HEK293T (cell line): ENCODE results near the gene TRA2B.

Source experiments
- CTCF ChIA-PET: fragments of 350-600 bp; formaldehyde crosslinking; extraction: SDS; loops from one replicate; lab custom pipeline; 2021; ENCODE audit warnings: antibody characterized with exemption, inconsistent platforms; lab: Yijun Ruan, JAX
- POLR2A ChIA-PET: fragments of 350-600 bp; formaldehyde crosslinking; extraction: SDS; loops from one replicate; lab custom pipeline; 2020; ENCODE audit warnings: antibody characterized with exemption, inconsistent platforms; lab: Yijun Ruan, JAX
- DNase-seq: peaks from one replicate; pipeline ENCODE4 v3.0.0; 2012; ENCODE audit warnings: mixed read lengths; ENCODE audit errors: extremely low spot score
- ARNT ChIP-seq: fragments of 450-650 bp; IDR thresholded peaks from 2 replicates; pipeline ENCODE4 v1.6.1; 2017; ENCODE audit warnings: mild to moderate bottlenecking
- BHLHE40 ChIP-seq: fragments of 450-650 bp; IDR thresholded peaks from 2 replicates; pipeline ENCODE4 v1.6.1; 2016; ENCODE audit warnings: mild to moderate bottlenecking, moderate library complexity, borderline replicate concordance
- CTBP1 ChIP-seq: fragments of 450-650 bp; IDR thresholded peaks from 2 replicates; pipeline ENCODE4 v1.6.1; 2016; ENCODE audit warnings: borderline replicate concordance
- ELF4 ChIP-seq: fragments of 450-650 bp; IDR thresholded peaks from 2 replicates; pipeline ENCODE4 v1.6.1; 2017; ENCODE audit warnings: antibody characterized with exemption
- FOXA1 ChIP-seq: fragments of 450-650 bp; IDR thresholded peaks from 2 replicates; pipeline ENCODE4 v1.6.1; 2016; ENCODE audit warnings: mild to moderate bottlenecking
- FOXK2 ChIP-seq: fragments of 450-650 bp; IDR thresholded peaks from 2 replicates; pipeline ENCODE4 v1.6.1; 2016; ENCODE audit warnings: mild to moderate bottlenecking
- FOXM1 ChIP-seq: fragments of 450-650 bp; IDR thresholded peaks from 2 replicates; pipeline ENCODE4 v1.6.1; 2017; ENCODE audit warnings: mild to moderate bottlenecking, borderline replicate concordance
- HDGF ChIP-seq: fragments of 450-650 bp; IDR thresholded peaks from 2 replicates; pipeline ENCODE4 v1.6.1; 2017; ENCODE audit warnings: antibody characterized with exemption, borderline replicate concordance
- L3MBTL2 ChIP-seq: fragments of 450-650 bp; conservative IDR thresholded peaks from 2 replicates; pipeline ENCODE4 v1.6.1; 2016; ENCODE audit warnings: mild to moderate bottlenecking
- LEF1 ChIP-seq: fragments of 450-650 bp; IDR thresholded peaks from 2 replicates; pipeline ENCODE4 v1.6.1; 2017; ENCODE audit warnings: mild to moderate bottlenecking, borderline replicate concordance
- NFRKB ChIP-seq: fragments of 450-650 bp; IDR thresholded peaks from 2 replicates; pipeline ENCODE4 v1.6.1; 2016; ENCODE audit warnings: mild to moderate bottlenecking, moderate library complexity
- SP1 ChIP-seq: fragments of 450-650 bp; IDR thresholded peaks from 2 replicates; pipeline ENCODE4 v1.6.1; 2017
- SUZ12 ChIP-seq: fragments of 450-650 bp; IDR thresholded peaks from 2 replicates; pipeline ENCODE4 v1.6.1; 2016; ENCODE audit warnings: mild to moderate bottlenecking
- TARDBP ChIP-seq: fragments of 450-650 bp; IDR thresholded peaks from 2 replicates; pipeline ENCODE4 v1.6.1; 2016
- ZNF384 ChIP-seq: fragments of 450-650 bp; IDR thresholded peaks from 2 replicates; pipeline ENCODE4 v1.6.1; 2016
- TF ChIP-seq, protein P1 (sequence below): fragments of 450-650 bp; IDR thresholded peaks from 2 replicates; pipeline ENCODE4 v1.6.1; 2016

TRA2B gene

DNA sequence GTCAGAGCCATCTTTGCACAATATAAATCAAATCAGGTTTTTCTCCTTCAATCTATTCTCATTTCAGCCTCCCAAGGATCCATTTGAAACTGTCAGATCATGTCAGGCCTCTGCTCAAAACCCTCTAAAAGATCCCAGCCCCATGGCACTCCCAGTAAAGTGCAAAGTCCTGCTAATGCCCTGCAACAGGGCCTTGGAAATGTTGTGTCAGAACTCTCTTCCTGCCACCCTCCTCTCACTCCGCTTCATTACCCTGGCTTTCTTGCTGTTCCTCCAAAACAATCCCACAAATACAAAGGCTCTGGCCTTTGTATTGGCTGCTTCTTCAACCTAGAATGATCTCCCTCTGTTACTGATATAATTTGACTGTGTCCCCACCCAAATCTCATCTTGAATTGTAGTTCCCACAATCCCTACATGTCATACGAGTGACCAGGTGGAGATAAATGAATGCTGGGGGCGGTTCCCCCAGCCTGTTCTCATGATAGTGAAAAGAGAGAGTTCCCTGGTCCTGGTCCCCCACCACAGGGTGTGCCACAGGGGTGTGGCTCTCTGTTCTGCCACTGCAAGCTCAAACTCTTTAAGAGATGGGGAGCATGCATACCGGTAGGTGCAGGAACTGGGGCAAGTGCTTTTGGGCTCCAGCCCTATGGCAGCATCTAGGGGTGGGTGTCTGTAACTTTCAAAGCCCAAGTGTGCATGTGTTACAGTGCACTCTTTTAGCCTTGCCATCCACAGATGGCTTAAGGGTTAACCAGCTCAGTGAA, 22.9 kb upstream of the TRA2B start:
- TF ChIP-seq ZNF384: no peak
- CTCF ChIA-PET: interaction anchor here (1.8 kb wide), 1 partner anchor 17 kb away, joined by 9 read pairs; no protein-coding TSS in a partner anchor
- POLR2A ChIA-PET: no interaction called here
- DNase-seq: no peak

DNA sequence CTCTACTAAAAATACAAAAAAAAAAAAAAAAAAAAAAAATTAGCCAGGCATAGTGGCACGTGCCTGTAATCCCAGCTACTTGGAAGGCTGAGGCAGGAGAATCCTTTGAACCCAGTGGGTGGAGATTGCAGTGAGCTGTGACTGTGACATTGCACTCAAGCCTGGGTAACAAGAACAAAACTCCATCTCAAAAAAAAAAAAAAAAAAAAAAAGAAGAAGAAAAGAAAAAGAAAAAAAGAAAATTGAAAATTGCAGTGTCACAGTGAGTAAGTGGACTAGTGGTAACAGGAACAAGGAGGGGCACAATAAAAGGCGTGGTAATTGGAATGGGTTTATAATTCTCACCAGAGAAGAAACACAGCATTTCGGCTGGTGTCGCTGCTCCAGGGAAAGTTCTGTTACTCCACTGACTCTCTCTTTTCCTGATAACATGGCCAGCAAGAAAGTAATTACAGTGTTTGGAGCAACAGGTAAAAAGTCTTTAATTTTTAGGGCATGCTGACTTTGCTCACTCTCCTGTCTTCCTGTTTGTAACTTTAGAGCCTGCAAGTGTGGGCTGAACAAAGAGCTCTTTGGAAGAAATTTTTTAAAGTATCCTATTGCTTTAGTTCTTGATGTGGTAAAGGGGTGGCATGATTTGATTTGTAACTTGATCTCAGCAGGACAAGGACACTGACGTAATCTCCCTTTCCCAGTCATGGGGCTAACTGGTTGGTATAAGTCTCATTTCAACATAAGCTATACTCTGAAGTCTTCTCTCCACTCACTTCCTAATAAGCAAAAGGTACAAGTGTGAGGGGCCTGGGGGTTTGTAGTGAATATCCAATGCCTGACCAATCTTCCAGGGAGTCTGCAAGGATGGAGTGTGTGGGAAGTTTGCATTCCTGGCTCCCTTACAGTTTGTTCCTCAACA, 22.1 kb upstream of the TRA2B start:
- POLR2A ChIA-PET: interaction anchor here (0.6 kb wide), 1 partner anchor 17 kb away, joined by 3 read pairs; no protein-coding TSS in a partner anchor
- no peak for TF ChIP-seq LEF1
- no peak for TF ChIP-seq BHLHE40
- TF ChIP-seq SUZ12: no peak
- no peak for TF ChIP-seq TARDBP
- no peak for TF ChIP-seq FOXM1
- TF ChIP-seq L3MBTL2: no peak
- TF ChIP-seq, protein P1, sequence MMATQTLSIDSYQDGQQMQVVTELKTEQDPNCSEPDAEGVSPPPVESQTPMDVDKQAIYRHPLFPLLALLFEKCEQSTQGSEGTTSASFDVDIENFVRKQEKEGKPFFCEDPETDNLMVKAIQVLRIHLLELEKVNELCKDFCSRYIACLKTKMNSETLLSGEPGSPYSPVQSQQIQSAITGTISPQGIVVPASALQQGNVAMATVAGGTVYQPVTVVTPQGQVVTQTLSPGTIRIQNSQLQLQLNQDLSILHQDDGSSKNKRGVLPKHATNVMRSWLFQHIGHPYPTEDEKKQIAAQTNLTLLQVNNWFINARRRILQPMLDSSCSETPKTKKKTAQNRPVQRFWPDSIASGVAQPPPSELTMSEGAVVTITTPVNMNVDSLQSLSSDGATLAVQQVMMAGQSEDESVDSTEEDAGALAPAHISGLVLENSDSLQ: no peak
- no peak for TF ChIP-seq ARNT
- no peak for TF ChIP-seq ELF4
- no peak for TF ChIP-seq SP1
- no peak for TF ChIP-seq ZNF384
- no peak for TF ChIP-seq FOXA1
- CTCF ChIA-PET: interaction anchor here (1.8 kb wide), 1 partner anchor 16 kb away, joined by 9 read pairs; no protein-coding TSS in a partner anchor
- DNase-seq: no peak

DNA sequence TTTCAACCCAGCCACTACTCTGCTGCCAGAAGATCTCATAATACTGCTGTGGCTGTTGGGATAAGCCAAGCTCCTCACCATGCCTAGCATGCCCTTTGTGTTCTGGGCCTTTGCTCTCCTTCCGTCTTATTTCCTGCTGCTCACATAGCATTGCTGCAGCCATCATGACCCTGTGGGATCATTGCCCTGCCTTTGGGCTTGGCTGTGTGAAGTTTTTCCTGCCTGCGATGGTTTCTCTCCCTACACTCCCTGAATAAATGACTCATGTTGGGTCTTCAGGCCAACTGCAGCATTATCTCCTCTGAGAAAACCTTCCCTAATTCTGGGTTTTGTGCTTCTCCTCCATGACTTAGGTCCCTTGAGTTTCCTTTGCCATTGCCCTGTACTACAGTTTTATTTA, 20.8 kb upstream of the TRA2B start:
- ChIA-PET CTCF (interaction anchor here (0.7 kb wide), 1 partner anchor 15 kb away, joined by 4 read pairs; no protein-coding TSS in a partner anchor), POLR2A (no interaction called here)
- DNase-seq: no peak
- TF ChIP-seq, protein P1: no peak
- TF ChIP-seq LEF1: no peak
- TF ChIP-seq HDGF: no peak
- no peak for TF ChIP-seq CTBP1
- no peak for TF ChIP-seq ELF4
- TF ChIP-seq NFRKB: no peak
- no peak for TF ChIP-seq L3MBTL2
- TF ChIP-seq FOXM1: no peak
- no peak for TF ChIP-seq TARDBP
- TF ChIP-seq SP1: no peak
- TF ChIP-seq FOXK2: no peak
- TF ChIP-seq ZNF384: no peak
- TF ChIP-seq BHLHE40: no peak

DNA sequence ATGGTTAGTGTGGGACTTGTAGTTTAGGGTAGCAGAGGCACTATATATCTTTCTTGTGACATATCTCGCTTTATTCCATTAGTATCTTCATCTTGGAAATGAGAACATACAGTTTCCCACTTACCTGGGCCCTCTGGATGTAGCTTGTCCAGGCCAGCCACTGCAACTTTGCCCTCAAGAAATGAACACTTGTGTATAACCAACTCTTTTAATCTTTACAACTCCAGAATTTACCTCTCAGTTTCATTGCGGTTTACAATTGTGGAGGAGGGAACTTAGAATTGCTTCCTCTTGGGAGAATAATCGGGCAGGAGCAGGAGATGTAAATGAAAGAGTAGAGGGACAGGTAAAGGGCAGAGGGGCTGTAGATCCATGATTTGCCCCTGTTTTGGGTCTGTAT, 18.4 kb upstream of the TRA2B start:
- CTCF ChIA-PET: interaction anchor here (4.1 kb wide), 1 partner anchor 13 kb away, joined by 34 read pairs; no protein-coding TSS in a partner anchor
- POLR2A ChIA-PET: no interaction called here
- no peak for DNase-seq
- TF ChIP-seq ZNF384 (no peak), ELF4 (no peak), L3MBTL2 (no peak), LEF1 (no peak), SUZ12 (no peak)

DNA sequence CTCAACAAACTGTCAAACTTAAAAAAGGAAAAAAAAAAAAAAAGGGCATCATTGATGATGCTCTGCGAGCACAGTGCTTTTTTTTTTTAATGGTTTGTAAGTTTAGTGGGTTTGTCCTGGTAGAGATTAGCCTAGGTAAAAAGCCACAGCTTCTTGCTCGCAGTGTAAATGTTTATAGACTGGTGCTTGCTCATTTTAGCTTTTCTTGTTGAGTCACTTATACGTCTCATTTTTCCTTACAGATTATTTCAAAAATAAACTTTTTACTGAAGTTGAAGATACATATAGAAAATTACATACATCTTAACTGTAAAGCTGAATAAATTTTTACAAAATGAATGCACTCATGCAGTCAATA, 16.5 kb upstream of the TRA2B start:
- POLR2A ChIA-PET: interaction anchor here (1.3 kb wide), 1 partner anchor 16 kb away, joined by 3 read pairs; the partner anchor contains the start of gene TRA2B
- DNase-seq: no peak
- CTCF ChIA-PET: interaction anchor here (4.1 kb wide), 1 partner anchor 11 kb away, joined by 34 read pairs; no protein-coding TSS in a partner anchor
- TF ChIP-seq HDGF (no peak), FOXK2 (no peak)

DNA sequence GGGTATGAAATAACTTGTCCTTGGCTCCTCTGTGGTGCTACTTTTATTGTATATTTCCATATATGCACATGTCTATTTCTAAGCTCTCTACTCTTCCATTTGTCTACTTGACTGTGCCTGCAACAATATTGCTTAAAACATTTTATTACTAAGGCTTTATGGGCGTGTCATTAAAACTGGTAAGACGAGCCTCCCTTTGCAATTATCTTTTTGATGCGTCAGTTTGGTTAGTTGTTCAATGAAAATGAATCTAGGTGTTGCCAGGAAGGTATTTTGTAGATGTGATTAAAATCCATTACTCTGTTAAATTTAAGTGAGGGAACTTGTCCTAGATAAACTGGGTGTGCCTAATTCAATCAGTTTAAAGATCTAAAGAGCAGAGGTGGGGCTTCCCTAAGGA, 12.9 kb upstream of the TRA2B start:
- ChIA-PET POLR2A (no interaction called here), CTCF (no interaction called here)
- no peak for TF ChIP-seq HDGF
- TF ChIP-seq ELF4: no peak
- no peak for TF ChIP-seq L3MBTL2
- TF ChIP-seq SUZ12: no peak
- TF ChIP-seq, protein P1: no peak
- no peak for TF ChIP-seq CTBP1
- TF ChIP-seq TARDBP: no peak
- TF ChIP-seq SP1: no peak
- TF ChIP-seq FOXM1: no peak
- DNase-seq: no peak
